Spleen (tissue), 7 donors: ENCODE results near the gene EEF1E1.

ENCODE experiments used
- POLR2A ChIP-seq, 3 donors: fragments of 450-650 bp; IDR thresholded peaks; one replicate each; pipeline ENCODE4 v1.5.1; 2017; ENCODE audit warnings: antibody characterized with exemption in 3 of 3, mild to moderate bottlenecking in 1 of 3
- TF ChIP-seq, protein P1 (sequence below), 11 experiments: fragments of 200-600 bp in 7 of 11; fragments of 450-650 bp in 4 of 11; sonication (generic) in 4 of 11; IDR thresholded peaks in 8 of 11; conservative IDR thresholded peaks in 3 of 11; 1 replicate in 7 of 11; 2 replicates in 4 of 11; pipeline versions ENCODE4 v1.4.0 to v1.8.0; 2016 to 2021; ENCODE audit warnings: antibody characterized with exemption in 11 of 11, inconsistent platforms in 4 of 11, mild to moderate bottlenecking in 1 of 11
- donor health status: DM: no; HTN: no; CAD: no; lungs with moderate emphysema.
- donor health status: DM: no; HTN: no; CAD: no.
- donor health status: DM: no; HTN: no; CAD: no.

DNA sequence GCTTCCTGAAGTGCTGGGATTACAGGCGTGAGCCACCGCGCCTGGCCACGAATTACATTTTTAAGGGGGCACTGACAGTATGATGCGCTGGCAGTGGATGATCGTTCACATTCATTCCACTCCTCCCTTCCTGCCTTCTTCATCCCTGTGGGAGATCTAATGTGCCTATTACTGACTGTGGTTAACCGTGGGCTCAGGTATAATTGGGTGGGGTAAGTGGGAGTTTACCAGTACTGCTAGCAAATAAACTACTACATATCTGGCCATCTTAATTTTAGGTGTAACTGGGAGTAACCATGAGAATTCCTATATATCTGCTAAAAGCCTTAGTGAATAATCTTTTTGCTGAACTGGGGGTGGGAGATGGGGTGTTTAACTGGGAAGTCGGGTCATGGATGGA lies 31.6 kb downstream of the EEF1E1 start:
- TF ChIP-seq, protein P1, sequence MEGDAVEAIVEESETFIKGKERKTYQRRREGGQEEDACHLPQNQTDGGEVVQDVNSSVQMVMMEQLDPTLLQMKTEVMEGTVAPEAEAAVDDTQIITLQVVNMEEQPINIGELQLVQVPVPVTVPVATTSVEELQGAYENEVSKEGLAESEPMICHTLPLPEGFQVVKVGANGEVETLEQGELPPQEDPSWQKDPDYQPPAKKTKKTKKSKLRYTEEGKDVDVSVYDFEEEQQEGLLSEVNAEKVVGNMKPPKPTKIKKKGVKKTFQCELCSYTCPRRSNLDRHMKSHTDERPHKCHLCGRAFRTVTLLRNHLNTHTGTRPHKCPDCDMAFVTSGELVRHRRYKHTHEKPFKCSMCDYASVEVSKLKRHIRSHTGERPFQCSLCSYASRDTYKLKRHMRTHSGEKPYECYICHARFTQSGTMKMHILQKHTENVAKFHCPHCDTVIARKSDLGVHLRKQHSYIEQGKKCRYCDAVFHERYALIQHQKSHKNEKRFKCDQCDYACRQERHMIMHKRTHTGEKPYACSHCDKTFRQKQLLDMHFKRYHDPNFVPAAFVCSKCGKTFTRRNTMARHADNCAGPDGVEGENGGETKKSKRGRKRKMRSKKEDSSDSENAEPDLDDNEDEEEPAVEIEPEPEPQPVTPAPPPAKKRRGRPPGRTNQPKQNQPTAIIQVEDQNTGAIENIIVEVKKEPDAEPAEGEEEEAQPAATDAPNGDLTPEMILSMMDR (IDR thresholded peaks at IDR 0.05 in 8 of 11, conservative IDR thresholded peaks at IDR 0.05 in 3 of 11), result no peak
- no peak for TF ChIP-seq POLR2A (IDR thresholded peaks at IDR 0.05)
